ENCODE measurements around the gene CASS4. TPM values are rescaled to one million over a fixed set of nuclear protein-coding genes. Genes with fewer than 3 reads are reported as not detected.

The CASS4 gene
- total RNA-seq, 1 donor from 2014 or later = 0.56 TPM

DNA sequence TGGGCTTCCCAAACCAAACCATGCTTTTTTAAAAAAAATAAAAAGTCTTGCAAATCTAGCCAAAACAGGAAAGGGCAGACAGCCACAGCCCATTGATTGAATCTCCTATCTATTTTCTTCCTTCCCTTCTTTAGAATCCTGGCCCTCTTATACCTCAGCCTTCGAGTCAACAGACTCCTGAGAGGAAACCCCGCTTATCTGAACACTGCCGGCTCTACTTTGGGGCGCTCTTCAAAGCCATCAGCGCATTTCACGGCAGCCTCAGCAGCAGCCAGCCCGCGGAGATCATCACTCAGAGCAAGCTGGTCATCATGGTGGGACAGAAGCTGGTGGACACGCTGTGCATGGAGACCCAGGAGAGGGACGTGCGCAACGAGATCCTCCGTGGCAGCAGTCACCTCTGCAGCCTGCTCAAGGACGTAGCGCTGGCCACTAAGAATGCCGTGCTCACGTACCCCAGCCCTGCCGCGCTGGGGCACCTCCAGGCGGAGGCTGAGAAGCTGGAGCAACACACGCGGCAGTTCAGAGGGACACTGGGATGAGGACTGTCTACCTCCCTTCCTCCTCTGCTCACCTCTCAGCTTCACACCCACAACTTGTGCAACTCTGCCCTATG, 46.3 kb downstream of the CASS4 start:
- no peaks in the 10 kb centered on the region for H3K36me3 Mint-ChIP-seq
- no peak overlapping the region for H3K4me3 Mint-ChIP-seq
- no peak for DNase-seq (ENCODE audit: extremely low spot score, unreplicated experiment)
- no peak overlapping the region for H3K27ac Mint-ChIP-seq
- H3K4me1 Mint-ChIP-seq (ENCODE audit: unreplicated experiment) = no peaks in the 10 kb centered on the region
- TF ChIP-seq CTCF (conservative IDR thresholded peaks at IDR 0.05) = no peak
- no peaks in the 10 kb centered on the region for H3K9me3 Mint-ChIP-seq
- peaks cover 23% of the 10 kb centered on the region for H3K27me3 Mint-ChIP-seq

GRCh38 chr20:56460459-56460858, 48.4 kb downstream of the CASS4 start:
- TF ChIP-seq CTCF (conservative IDR thresholded peaks at IDR 0.05) = no peak
- Mint-ChIP-seq H3K36me3 (no peaks in the 10 kb centered on the region), H3K4me1 (ENCODE audit: unreplicated experiment) (no peaks in the 10 kb centered on the region), H3K4me3 (no peak overlapping the region), H3K9me3 (no peaks in the 10 kb centered on the region), H3K27me3 (peaks cover 27% of the 10 kb centered on the region), H3K27ac (no peak overlapping the region)
- no peak for DNase-seq (ENCODE audit: extremely low spot score, unreplicated experiment)

DNA sequence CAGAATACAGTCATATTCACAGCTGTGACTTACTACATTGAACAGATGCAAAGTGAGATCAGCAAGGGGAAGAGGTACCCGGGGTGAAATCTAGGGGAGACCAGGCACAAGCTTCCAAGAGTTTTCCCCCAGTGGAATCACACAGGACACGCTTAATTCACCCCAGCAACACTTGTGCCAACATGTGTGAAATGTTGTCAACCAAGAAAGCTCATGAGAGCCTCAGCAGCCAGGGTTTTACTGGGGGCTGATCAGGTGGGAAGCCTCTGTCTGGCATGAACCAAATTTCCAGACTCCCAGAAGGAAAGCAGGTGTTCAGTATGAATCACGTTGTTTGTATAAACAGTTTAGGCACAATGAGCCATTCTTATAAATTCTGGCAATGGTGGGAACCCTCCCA, 49.5 kb downstream of the CASS4 start:
- no peak for DNase-seq (ENCODE audit: extremely low spot score, unreplicated experiment)
- Mint-ChIP-seq H3K27me3 (peaks cover 33% of the 10 kb centered on the region), H3K4me1 (ENCODE audit: unreplicated experiment) (no peaks in the 10 kb centered on the region), H3K9me3 (no peaks in the 10 kb centered on the region), H3K4me3 (no peak overlapping the region), H3K36me3 (no peaks in the 10 kb centered on the region), H3K27ac (no peak overlapping the region)
- no peak for TF ChIP-seq CTCF (conservative IDR thresholded peaks at IDR 0.05)

DNA sequence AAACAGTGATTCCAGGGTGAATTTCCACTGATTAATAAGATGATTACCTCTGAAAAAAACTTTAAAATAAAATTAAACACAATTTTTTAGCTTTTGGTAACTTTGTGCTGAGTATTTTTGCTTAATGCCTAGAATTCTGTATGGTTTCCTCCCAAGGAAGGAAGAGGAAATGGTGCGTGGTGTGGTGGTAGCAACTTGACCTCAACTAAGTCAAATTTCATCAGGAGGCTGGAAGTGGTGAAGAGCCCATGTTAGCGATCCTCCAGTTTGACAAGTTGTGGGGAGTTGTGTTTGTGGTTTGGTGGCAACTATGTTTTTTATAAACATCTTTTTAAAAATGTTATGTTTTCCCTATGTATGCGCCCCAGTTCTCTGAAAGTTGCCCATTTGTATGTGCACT, 51.4 kb downstream of the CASS4 start:
- no peak for TF ChIP-seq CTCF (conservative IDR thresholded peaks at IDR 0.05)
- no peaks in the 10 kb centered on the region for H3K36me3 Mint-ChIP-seq

GRCh38 chr20:56465997-56466396, 53.9 kb downstream of the CASS4 start:
- no peak for TF ChIP-seq CTCF (conservative IDR thresholded peaks at IDR 0.05)
- Mint-ChIP-seq H3K27ac (no peak overlapping the region), H3K36me3 (no peaks in the 10 kb centered on the region), H3K27me3 (peaks cover 28% of the 10 kb centered on the region), H3K4me3 (no peak overlapping the region), H3K4me1 (ENCODE audit: unreplicated experiment) (peaks cover 14% of the 10 kb centered on the region), H3K9me3 (no peaks in the 10 kb centered on the region)
- DNase-seq (ENCODE audit: extremely low spot score, unreplicated experiment) = no peak

More for the DNA sequence above, 51.4 kb downstream of the CASS4 start:
- peaks cover 3% of the 10 kb centered on the region for H3K4me1 Mint-ChIP-seq (ENCODE audit: unreplicated experiment)
- DNase-seq (ENCODE audit: extremely low spot score, unreplicated experiment) = no peak
- H3K27ac Mint-ChIP-seq = no peak overlapping the region
- peaks cover 32% of the 10 kb centered on the region for H3K27me3 Mint-ChIP-seq
- no peak overlapping the region for H3K4me3 Mint-ChIP-seq
- no peaks in the 10 kb centered on the region for H3K9me3 Mint-ChIP-seq

- H3K4me3 Mint-ChIP-seq = peak overlapping the region; percentile 100
- no peaks in the 10 kb centered on the region for H3K36me3 Mint-ChIP-seq
- TF ChIP-seq CTCF (conservative IDR thresholded peaks at IDR 0.05) = no peak
- H3K27ac Mint-ChIP-seq = peak overlapping the region; percentile 99
- peaks cover 14% of the 10 kb centered on the region for H3K4me1 Mint-ChIP-seq (ENCODE audit: unreplicated experiment)
- no peak for DNase-seq (ENCODE audit: extremely low spot score, unreplicated experiment)
- H3K9me3 Mint-ChIP-seq = no peaks in the 10 kb centered on the region
- H3K27me3 Mint-ChIP-seq = peaks cover 15% of the 10 kb centered on the region
These were observed 55.9 kb downstream of the CASS4 start for GRCh38 chr20:56467968-56468315.
